Activated CD4-positive, CD25-positive, alpha-beta regulatory T cell treated with anti-CD3 and anti-CD28 coated beads, Interleukin-2, amount 50 U/mL, for 16 hours (primary cell): Measurements from ENCODE around the gene HMX1.

Experiments
- DNase-seq: peaks from one replicate; pipeline ENCODE4 v3.0.0-alpha.2; 2020; ENCODE audit warnings: low read depth, low spot score

The HMX1 gene

DNA sequence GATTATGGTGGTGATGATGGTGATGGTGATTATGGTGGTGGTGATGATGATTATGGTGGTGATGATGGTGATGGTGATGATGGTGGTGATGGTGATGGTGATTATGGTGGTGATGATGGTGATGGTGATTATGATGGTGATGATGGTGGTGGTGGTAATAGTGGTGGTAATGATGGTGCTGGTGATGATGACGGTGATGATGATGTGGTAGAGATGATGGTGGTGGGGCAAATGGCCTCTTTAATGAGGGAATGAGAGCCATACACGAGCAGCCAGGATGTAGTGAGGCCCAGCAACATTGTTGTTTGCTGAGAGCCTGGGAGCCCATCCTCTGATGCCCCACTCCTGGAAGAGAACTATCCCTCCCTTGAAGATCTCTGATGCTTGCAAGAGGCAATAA is 29.0 kb downstream of the HMX1 start:
- DNase-seq, result no peak

DNA sequence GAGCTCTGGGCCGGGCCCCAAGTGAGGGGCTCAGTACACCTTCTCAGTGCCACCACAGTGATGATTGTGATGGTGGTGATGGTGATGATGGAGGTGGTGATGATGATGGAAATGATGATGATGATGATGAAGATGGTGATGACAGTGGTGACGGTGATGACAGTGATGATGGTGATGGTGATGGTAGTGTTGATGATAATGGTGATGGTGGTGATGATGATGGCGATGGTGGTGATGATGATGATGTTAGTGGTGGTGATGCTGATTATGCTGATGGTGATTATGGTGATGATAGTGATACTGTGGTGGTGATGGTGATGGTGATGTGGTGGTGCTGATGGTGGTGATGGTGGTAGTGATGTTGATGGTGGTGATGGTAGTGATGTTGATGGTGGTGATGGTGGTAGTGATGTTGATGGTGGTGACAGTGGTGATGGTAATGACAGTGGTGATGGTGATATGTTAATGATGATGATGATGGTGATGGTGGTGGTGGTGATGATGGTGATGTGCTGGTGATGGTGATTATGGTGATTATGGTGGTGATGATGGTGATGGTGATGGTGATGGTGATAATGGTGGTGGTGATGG is 29.9 kb downstream of the HMX1 start:
- no peak for DNase-seq

DNA sequence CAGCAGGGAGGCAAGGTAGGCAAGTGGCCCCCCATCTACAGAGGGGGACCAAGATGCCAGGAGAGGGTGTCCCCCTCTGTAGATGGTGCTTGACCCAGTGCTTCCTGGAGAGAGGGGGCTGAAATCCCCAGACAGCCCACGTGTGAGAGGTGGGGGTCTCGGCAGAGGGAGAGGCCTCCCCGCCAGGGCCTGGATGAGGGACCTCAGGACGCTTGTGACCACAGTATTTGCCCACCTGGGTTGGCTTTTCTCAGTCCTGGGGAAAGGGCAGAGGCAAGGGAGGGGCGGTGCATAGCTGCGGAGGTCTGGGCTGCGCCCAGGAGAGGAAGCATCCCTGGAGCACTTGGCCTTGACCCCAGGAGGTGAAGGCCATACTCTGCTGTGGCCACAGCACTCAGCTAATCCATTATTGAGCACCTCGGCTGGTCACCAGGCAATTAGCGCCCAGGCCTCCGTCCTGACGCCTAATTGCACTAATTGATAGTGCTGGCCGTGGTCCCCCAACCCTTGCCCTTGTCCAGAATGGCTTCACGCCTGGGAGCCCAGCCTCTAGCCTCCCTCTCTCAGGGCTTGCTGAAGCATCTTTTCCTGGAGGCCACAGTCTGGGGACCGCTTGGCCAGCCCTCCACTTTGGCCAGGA is 30.7 kb downstream of the HMX1 start:
- DNase-seq, result no peak

DNA sequence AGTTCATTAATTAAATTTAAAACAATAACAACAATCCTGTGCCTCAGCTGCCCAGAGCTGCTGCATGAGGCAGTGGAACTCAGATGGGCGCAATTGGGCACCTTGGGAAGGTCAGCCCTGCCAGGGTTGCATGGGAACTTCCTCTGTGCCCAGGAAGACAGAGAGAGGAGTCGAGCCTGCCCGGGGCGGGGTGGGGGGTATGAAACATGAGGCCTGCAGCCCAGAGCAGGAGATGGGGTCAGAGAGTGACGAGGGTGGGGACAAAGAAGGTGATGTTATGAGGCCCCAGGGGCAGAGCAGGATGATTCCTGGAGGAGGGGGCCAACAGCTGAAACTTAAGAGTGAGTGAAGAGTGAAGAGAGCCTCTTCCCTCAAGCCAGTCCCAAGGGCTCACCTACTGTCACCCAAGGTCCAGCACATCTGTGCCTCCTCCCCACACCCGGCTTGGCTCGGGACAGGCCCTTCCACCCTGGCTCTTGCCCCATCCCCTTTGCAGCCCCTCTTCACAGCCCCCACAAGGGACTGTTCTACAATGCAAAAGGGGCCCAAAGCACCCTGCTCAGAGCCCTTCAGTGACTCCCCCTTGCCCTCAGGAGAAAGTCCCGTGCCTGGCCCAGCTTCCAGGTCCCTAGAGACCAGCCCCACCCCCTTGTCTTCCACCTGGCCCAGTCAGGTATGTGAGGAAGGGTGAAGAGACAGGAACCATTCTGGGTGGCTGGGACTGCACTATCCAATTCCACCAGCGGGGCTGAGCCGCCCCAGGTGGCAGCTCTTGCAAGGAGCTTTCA is 31.4 kb downstream of the HMX1 start:
- no peak for DNase-seq

DNA sequence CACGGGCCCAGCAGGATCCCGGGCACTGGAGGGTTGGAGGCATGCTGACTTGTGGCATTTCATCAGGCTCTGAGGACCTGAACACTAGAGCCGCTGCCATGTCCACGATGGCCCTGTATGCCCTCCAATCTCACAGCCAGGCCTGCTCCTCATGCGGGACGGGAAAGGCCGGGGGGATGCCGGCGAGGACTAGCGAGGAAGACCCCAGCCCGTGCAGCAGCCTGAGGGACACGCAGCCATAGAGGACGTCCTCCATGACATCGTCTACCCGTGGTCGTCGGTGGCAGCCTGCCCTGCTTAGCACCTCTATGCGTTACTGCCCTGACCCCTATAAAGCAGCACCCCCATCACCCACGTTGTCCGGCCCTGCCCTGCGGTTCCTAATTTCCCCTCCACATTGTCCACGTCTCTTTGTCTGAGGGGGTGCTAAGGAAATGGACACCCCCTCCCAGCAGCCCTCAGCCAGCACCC is 32.6 kb downstream of the HMX1 start:
- DNase-seq, result no peak

DNA sequence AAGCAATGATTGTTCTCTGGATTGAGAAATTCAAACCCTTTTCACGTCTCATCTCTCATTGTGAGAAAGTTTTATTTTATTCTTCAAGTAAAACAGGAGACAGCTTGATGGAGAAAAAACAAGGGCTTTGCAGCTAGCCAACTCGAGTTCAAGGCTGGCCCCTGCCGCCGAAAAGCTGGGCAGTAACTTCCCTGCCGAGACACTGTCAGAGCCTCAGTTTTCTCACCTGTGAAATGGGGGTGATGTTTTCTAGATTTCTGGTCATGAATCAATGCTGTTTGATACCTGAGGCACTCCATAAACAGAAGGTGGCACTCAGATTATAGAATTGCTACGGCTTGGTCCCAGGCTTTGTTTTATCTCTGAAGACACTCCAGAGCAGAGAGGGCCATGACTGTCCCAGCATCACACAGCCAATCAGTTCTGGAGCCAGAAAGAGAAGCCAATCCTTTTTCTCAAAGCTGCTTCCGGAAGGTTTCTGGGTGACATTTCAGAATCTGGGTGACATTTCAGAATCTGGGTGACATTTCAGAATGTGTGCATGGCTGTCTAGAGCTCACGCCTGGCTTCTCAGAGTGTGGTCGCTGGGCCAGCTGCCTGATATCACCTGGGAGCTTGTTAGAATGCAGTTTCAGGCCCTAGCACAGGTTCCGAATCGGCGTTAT is 33.2 kb downstream of the HMX1 start:
- no peak for DNase-seq

DNA sequence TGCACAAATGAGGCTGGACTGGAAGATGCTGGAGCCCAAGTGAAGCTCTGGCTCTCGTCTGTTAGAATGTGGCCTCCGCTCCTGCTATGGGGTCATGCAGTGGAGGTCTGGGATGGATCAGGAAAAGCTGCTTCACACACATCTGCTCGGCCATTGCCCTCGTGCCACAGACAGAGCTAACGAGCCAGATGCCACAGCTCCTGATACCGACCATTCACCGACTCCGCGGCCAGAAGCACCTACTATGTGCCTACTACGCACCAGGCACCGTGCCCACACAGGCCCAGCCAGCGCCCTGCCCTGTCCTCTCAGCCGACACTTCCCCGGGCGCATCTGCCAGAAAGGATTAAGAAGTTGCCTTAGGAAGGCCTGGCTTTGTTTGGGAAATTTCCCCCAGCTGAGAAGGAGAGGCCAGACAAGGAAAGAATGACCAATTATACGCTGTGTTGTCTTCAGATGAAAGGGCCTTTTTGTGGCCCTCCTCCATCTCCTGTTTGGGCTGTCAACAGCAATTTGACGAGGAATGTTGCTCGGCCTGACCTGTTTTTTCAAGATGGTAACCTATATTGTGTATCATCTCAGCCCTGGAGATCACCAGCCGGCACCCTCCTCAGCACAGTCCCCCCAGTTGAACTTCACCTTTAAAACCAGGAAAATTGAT is 34.3 kb downstream of the HMX1 start:
- DNase-seq, result no peak

DNA sequence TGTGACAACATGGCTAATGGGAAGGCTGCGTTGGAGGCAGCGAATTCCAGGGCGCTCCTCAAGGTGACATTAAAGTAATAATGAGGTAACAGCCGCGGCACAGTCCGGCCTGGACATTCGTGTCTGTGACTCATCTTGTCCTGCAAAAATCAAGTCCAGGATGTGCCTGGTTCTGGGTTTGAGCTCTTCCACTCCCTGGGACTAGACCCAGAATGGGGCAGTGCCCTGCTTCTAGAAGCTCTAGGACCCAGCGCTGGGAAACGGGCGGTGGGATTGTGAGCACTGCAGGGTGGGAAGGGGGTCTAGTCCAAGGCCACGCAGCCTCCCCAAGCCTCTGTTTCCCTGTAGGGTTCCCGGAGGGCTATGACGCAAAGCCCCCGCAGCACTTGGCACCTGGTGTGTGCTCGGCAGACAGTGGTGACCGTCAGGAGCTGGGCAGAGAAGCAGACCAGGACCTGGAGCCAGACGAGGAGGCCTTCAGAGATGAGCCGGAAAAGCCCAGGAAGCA is 34.9 kb downstream of the HMX1 start:
- no peak for DNase-seq

DNA sequence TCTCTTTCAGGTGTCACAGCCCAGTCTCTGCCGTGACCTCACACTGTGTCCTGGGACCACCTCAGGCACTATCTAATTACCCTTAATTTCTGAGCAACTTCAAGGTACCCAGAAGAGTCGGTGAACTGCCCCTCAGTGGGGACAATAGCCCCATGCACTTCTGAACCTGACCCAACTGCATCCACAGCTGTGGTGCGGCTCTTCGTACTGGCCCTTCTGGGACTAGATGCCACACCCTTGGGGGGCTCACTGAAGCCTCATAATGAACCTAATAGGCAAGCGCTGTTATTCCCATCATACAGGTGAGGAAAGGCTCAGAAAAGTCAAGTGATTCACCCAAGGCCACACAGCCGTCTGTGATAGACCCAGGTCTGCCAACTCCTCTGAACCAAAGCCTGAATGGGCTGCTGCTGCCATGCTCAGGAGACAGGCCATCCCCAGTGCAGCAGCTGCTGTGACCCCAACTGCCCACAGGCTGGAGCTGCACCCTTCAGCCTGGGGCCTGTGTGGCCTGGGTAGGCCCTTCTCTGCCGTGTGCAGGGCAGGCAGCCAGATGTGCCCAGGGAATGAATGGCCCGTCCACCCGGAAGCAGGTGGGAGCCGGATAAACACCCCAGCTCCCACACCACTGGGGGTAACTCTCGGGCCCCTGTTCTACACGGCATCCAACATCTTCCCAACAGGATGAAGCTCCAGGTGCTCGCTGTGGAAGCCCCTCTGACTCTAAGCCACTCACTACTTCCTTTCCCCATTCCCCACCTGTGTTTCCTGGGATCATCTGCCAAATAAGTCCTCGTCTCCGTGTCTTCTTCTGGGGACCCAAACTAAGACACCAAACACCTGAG is 35.9 kb downstream of the HMX1 start:
- DNase-seq, result no peak

DNA sequence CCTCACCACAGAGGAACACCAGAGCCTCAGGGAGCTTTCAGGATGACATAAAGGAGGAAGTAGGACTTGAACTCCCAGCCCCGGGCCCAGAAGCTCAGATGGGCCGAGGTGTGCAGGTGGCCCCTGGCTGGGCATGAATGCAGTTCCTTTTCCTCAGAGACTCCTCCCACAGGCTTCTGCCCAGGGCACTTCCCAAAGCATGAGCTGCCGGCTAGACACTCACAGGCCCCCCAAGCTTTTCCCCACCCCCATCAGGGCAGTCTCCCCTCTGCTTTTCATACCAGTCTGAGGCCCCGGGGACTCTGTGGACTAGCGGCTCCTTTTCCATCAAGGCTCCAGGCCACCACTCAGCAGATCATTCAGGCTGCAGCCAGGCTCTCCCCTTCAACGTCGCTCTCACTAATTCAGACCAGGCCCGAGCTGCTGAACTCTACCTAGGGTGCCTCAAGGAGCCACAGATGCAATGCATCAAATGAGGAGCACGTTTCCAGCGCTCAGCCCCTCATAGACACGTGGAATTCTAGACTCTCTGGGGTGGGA is 36.9 kb downstream of the HMX1 start:
- DNase-seq, result no peak

DNA sequence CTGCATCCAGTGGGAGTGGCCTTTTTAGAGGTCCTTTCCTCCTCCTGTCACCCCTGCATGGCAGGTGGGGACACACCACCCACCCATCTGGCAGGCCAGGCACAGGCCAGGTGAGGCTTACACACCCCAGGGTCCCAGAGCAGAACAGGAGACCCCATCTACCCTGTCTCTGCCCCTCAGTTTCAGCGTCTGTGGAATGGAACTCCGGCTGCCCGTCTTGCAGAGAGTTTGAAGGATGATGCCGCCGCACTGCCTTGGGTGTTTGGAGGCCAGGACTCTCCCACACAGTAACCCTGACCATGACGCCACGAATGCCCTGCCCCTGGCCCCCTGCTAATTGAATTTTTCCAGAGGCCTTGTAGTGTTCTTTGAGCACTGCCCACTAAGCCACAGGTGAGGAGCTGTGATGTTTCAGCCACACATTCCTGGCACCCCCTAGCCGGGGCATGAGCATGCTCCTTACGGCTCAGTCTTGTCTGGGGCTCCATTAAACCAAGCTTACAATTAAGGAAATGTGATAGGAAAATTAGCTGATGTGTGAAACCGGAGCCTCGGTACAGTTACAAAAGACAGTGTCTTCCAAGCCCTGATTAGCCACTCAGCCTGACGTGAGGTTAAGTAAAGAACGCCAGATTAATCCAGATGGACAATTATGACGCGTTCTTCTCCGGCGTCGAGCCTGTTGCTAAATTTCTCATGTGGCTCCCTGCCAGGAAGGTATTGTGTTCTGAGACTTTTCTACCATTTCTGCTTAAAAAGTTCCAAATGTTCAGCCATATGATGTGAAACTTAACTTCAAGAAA is 39.3 kb downstream of the HMX1 start:
- DNase-seq, result no peak

DNA sequence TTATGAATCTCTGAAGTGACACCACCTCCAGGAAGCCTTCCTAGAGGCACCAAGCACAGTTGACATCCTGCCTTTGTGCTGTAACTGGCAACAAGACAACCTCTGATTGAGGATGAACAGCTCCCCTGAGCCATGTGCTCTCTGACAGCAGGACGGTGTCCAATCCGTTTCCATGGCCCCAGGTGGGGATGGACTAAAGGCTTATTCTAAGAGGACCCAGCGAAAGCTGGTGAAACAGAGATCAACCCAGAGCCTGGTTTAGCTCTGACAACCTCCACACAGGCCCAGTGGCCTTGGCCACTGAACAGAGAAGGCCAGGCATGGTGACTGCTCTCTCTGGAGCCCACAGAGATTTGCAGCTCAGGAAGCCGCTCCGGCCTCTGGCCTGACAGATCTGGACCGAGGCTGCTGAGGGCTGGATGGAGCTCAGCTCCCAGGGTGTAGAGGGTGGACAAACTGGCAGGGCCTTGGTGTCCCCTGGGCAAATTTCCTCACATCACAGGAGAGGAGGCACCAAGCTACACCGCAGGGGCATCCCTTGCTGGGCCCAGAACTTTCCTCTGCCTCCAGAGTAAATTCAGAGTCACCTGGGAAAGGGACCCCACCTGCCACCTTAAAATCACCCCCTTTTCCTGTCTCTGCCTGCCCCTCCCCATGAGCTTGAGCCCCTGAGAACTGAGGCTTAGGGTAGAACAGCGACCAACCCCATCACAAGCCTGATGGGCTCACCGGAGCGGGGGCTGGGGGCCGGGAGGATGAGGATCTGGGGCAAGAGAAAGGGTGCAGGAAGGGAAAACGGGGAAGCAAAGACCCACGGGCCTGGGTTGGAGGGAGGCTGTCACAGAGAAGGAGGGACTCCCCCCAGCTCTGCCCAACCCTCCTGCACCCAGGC is 40.2 kb downstream of the HMX1 start:
- no peak for DNase-seq

DNA sequence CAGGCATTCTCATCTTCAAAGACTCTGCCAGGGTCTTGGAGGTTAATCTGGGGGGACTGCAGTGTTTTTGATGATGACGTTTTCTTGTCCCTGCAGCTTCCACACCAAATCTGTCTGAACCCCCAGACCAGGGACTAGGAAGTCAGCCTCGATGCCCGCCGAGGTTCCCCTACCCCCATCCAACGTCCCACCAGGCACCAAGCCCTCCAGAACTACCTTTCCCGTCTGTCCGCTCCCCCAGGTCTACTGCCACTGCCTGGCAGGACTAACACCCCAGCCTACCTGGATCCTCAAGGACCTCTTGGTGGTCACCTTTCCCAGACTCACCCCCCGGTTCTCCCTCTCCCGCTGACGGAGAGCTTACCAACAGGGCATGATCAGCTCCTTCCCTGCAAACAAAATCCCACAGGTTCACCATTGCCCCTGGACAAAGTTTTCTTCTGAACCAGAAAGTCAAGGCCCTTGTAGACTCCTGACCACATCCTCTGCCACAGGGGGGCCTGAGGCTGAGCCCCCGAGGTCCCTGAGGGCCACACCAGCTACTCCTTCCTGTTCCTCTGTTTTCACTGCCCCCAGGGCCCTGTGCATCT is 40.9 kb downstream of the HMX1 start:
- DNase-seq, result no peak

DNA sequence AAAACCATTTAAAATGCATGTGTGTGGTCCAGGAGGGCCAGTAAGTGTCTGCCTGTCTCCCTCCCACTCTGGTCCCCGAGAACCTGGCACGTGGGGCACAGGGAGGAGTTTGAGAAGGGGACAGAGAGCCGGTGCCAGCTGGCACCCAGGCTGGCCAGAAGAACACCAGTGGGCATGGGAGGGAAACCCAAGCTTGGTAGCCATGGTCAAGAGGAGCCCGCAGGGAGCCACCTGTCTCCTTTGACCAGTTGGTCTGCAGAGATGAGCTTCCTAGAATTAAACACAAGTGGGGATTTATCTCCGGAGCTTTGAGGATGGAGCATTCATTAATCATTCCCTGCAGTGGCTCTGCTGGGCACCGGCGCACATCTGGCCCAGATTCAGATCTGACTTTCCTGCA is 41.6 kb downstream of the HMX1 start:
- no peak for DNase-seq

DNA sequence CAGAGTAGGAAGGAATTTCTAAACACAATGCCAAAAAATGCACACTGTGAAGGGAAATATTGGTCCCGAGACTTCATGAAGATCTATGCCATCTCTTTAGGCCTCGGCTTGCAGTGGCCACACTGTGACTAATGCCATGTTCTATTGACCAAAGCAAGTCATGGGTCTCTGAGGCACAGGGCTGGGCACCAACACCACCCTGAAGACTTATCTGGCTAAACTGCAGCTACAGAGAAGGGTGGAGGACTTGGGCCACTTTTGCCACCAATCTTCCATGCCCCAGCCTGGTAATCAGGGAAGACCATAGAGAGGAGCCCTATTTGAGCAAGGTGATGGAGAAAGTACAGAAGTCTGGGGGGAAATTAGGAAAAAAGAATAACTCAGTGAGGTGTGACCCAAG is 42.1 kb downstream of the HMX1 start:
- DNase-seq, result no peak

DNA sequence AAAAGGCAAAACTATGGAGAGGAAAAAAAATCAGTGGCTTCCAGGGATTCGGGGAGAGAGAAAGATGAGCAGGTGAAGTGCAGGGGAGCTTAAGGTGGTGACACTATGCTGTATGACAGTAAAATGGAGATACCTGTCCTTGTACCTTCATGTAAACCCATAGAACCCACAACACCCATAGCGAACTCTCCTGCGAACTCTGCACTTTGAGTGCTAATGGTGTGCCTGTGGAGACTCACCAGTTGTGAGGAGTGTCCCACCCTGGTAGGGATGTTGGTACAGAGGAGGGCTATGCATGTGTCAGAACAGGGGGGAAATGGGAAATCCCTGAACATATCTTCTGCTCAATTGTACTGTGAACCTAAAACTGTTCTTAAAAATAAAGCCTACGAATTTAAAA is 42.8 kb downstream of the HMX1 start:
- no peak for DNase-seq

DNA sequence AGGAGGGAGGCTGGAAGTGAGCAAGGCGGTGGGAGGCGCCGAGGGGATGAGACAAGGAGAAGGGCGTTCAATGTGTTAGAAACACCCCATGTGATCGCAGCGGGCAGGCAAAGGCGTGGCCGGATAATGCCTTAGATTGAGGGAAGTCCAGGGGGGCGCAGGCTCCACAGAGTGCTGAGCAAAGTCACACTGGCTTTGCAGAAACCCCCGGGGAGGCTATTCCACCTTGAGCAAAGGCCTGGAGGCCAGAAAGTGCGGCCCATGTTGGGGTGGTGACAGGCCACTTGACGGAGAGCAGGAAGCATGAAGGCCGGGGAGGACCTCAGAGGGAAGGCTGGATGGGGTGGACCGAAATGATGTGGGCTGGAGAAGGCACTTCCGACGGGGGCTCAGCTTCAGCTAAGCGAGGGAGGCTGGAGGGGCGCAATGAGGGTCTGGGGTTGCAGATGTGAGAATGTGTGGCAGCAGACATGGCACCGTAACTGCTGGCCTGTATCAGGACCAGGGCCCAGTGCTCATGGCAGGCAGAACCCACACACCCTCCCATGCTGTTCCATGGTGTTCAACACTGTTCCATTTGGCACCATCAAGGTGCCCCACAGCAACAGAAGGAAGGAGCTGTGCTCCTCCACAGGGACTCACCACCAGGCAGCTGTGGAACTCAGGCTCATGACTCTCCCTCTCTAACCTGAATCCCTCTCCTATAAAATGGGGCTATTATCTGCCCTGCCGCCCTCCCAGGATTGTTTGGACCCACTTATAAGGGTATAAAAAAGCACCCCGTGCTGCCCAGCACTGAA is 50.3 kb downstream of the HMX1 start:
- no peak for DNase-seq
